ENCODE measurements around the gene C16orf90. TPM values are rescaled to one million over a fixed set of nuclear protein-coding genes. Genes with fewer than 3 reads are reported as not detected.
A peak's percentile ranks its signal among the peaks of the same experiment; 100 is the strongest.

Gene C16orf90
- total RNA-seq, 1 donor, result not detected

- peak; percentile 37 for DNase-seq (ENCODE audit: low read depth)
- H3K4me3 ChIP-seq (ENCODE audit: low read depth, low read length), result no peak overlapping the region
- no peak for TF ChIP-seq CTCF (IDR thresholded peaks at IDR 0.05; ENCODE audit: insufficient read depth, low read length)
Measured at GRCh38 chr16:3467921-3468320, 27.4 kb downstream of the C16orf90 start.

DNA sequence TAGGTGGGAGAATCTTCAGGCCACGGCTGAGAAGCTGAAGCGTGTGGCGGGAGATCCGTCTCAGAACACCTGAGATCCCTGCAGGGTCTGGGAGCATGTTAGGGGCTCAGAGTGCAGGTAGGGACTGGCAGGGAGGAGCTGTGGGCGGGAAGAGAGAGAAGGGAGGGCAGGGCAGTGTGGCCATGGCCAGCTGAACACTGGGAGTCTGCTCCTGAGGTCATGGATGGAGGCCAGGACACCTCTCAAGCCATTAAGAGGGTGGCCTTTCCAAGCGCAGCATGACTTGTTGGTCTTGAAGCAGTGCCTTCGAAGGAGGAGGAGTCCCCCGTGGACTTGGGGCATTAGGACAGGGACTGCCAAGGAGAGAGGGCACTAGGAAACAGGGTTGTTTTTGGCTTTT is 28.1 kb downstream of the C16orf90 start:
- TF ChIP-seq CTCF (IDR thresholded peaks at IDR 0.05; ENCODE audit: insufficient read depth, low read length), result no peak
- no peak for DNase-seq (ENCODE audit: low read depth)
- H3K4me3 ChIP-seq (ENCODE audit: low read depth, low read length), result no peak overlapping the region

DNA sequence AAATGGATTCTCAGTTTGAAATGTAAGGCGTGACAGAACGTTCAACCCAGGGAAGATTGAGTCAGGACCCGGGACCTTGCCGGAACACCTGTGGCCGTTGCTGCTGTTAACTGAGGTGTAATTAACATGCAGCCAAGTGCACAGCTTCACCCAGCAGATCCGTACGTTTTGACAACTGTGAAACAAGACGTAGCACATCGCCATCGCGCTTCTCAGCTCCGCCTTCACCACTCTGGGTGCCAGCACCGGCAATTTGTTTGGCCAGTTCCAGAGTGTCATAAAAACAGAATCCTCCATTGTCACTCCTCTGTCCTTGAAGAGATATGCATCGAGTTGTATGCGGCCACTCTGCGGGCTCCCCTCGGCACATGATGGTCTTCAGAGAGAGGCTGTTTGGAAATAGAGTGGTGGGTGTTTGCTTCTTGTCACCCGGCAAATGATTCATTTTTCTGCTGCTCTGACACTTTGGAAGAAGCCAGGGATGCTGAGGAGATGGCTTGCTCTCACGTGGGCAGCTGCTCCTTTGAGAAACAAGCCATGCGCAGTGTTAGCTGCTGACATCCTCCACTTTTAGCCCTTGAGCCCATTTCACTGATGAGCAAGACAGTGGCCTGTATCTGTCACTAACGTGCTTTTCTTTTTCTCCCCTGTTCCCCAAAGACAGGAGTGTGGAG is 29.2 kb downstream of the C16orf90 start:
- no peak for TF ChIP-seq CTCF (IDR thresholded peaks at IDR 0.05; ENCODE audit: insufficient read depth, low read length)
- H3K4me3 ChIP-seq (ENCODE audit: low read depth, low read length), result no peak overlapping the region
- DNase-seq (ENCODE audit: low read depth), result no peak

- TF ChIP-seq CTCF (IDR thresholded peaks at IDR 0.05; ENCODE audit: insufficient read depth, low read length), result no peak
- no peak overlapping the region for H3K4me3 ChIP-seq (ENCODE audit: low read depth, low read length)
- DNase-seq (ENCODE audit: low read depth), result no peak
Measured at GRCh38 chr16:3465301-3465700, 30.0 kb downstream of the C16orf90 start.

DNA sequence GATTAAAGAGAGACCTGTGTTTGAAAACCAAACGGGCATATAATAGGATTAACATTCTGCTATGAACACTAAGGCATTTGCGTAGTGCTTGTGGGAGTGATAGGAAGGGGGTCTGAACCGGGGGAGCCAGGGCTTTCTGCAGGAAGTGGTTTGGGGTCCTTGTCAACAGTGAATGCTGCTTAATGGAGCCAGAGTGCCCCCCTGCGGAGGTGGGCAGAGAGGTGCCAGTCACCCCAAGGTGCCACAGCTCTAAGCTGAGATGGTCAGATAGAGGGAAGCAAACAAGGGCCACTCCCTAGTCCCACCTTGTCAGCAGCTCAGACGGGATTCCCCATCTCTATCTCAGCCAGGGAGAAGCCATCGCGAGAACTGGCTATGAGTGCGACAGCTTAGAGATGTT is 34.1 kb downstream of the C16orf90 start:
- DNase-seq (ENCODE audit: low read depth), result no peak
- no peak overlapping the region for H3K4me3 ChIP-seq (ENCODE audit: low read depth, low read length)
- TF ChIP-seq CTCF (IDR thresholded peaks at IDR 0.05; ENCODE audit: insufficient read depth, low read length), result no peak

- TF ChIP-seq CTCF (IDR thresholded peaks at IDR 0.05; ENCODE audit: insufficient read depth, low read length), result no peak
- no peak overlapping the region for H3K4me3 ChIP-seq (ENCODE audit: low read depth, low read length)
- DNase-seq (ENCODE audit: low read depth), result no peak
Measured at GRCh38 chr16:3460585-3460984, 34.7 kb downstream of the C16orf90 start.

DNA sequence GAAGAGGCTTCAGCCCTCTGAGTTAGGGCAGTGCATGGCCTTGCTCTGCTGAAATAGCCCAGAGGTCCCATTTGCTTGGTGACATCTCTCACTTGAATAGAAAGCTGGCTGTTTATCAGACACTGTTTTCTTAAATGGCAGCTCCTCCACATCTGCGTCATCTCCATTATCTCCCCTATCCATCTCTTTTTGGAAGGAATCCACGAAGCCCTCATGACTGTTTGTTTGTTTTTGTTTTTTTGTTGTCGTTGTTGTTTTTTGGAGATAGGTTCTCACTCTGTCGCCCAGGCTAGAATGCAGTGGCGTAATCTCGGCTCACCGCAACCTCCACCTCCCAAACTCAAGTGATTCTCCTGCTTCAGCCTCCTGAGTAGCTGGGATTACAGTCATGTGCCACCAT is 35.2 kb downstream of the C16orf90 start:
- DNase-seq (ENCODE audit: low read depth), result no peak
- TF ChIP-seq CTCF (IDR thresholded peaks at IDR 0.05; ENCODE audit: insufficient read depth, low read length), result no peak
- H3K4me3 ChIP-seq (ENCODE audit: low read depth, low read length), result peak overlapping the region; percentile 92
